Type B pancreatic cell (in vitro differentiated cells): ENCODE measurements around the gene HHATL. TPM values are rescaled to one million over a fixed set of nuclear protein-coding genes. Genes with fewer than 3 reads are reported as not detected.

Experiments
- DNase-seq: peaks from one replicate; pipeline ENCODE4 v3.0.0; 2021; ENCODE audit warnings: mixed read lengths; ENCODE audit not compliant: unreplicated experiment; ENCODE audit errors: extremely low spot score
- H3K27ac Mint-ChIP-seq: 2 replicates; pipeline ENCODE4 v1.8.0; 2021; ENCODE audit warnings: mild to moderate bottlenecking, mixed read lengths
- H3K27me3 Mint-ChIP-seq: 2 replicates; pipeline ENCODE4 v1.8.0; 2021; ENCODE audit warnings: mixed read lengths
- H3K36me3 Mint-ChIP-seq: 2 replicates; pipeline ENCODE4 v1.8.0; 2021; ENCODE audit warnings: mixed read lengths
- H3K4me1 Mint-ChIP-seq: one replicate; pipeline ENCODE4 v1.8.0; 2021; ENCODE audit warnings: mixed read lengths; ENCODE audit not compliant: unreplicated experiment
- H3K4me3 Mint-ChIP-seq: 2 replicates; pipeline ENCODE4 v1.8.0; 2021; ENCODE audit warnings: mild to moderate bottlenecking, mixed read lengths
- H3K9me3 Mint-ChIP-seq: 2 replicates; pipeline ENCODE4 v1.8.0; 2021; ENCODE audit warnings: mixed read lengths
- total RNA-seq: library from RNA; stranded (reverse); gene quantifications from 2 replicates; pipeline ENCODE4 v1.2.1, GENCODE V29; 2021; ENCODE audit warnings: low replicate concordance
- TF ChIP-seq, protein P1 (sequence below): fragments of 200-600 bp; sonication (generic); conservative IDR thresholded peaks from 2 replicates; pipeline ENCODE4 v1.5.0; 2021; ENCODE audit warnings: antibody characterized with exemption, mild to moderate bottlenecking

HHATL gene
- total RNA-seq, 1 donor from 2014 or later, result not detected

DNA sequence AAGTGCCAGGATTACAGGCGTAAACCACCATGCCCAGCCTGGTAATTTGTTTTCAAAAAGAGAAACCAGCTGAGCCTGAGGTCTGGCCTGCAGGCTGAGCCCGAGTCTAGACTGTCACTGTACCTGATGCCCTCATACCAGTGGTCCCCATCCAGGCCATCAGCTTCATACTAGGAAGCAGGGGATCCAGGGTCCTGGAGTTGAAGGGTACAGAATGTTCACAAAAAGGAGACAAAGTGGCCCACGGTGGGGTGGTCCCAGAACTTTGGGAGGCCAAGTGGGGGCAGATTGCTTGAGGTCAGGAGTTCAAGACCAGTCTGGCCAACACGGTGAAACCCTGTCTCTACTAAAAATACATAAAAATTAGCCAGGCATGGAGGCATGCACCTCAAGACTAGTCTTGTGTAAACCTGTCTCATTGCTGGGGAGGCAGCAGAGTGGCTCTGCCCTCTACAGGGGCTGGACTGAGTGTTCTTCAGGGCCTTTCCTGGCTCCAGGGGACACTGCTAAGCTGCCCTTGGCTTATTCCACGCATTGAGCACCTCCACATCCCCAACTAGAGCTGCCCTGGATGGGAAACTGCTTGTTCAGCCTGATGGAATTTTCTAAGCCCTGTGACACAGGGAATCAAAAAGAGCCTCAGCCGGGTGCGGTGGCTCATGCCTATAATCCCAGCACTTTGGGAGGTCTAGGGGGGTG, 7.9 kb upstream of the HHATL start:
- no peaks in the 10 kb centered on the region for H3K9me3 Mint-ChIP-seq
- H3K4me1 Mint-ChIP-seq, result no peaks in the 10 kb centered on the region
- peaks cover 7% of the 10 kb centered on the region for H3K27me3 Mint-ChIP-seq
- TF ChIP-seq, protein P1, sequence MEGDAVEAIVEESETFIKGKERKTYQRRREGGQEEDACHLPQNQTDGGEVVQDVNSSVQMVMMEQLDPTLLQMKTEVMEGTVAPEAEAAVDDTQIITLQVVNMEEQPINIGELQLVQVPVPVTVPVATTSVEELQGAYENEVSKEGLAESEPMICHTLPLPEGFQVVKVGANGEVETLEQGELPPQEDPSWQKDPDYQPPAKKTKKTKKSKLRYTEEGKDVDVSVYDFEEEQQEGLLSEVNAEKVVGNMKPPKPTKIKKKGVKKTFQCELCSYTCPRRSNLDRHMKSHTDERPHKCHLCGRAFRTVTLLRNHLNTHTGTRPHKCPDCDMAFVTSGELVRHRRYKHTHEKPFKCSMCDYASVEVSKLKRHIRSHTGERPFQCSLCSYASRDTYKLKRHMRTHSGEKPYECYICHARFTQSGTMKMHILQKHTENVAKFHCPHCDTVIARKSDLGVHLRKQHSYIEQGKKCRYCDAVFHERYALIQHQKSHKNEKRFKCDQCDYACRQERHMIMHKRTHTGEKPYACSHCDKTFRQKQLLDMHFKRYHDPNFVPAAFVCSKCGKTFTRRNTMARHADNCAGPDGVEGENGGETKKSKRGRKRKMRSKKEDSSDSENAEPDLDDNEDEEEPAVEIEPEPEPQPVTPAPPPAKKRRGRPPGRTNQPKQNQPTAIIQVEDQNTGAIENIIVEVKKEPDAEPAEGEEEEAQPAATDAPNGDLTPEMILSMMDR, result no peak
- DNase-seq, result no peak
- no peaks in the 10 kb centered on the region for H3K36me3 Mint-ChIP-seq
- no peak overlapping the region for H3K27ac Mint-ChIP-seq
- no peak overlapping the region for H3K4me3 Mint-ChIP-seq

- Mint-ChIP-seq H3K27me3 (peaks cover 7% of the 10 kb centered on the region), H3K9me3 (no peaks in the 10 kb centered on the region), H3K36me3 (no peaks in the 10 kb centered on the region), H3K27ac (no peak overlapping the region), H3K4me1 (no peaks in the 10 kb centered on the region), H3K4me3 (no peak overlapping the region)
- peak; percentile 42 for DNase-seq
- TF ChIP-seq, protein P1, result no peak
Measured at GRCh38 chr3:42709621-42710020, 7.0 kb upstream of the HHATL start.

- Mint-ChIP-seq H3K9me3 (no peaks in the 10 kb centered on the region), H3K27me3 (peaks cover 3% of the 10 kb centered on the region), H3K4me3 (no peak overlapping the region), H3K36me3 (no peaks in the 10 kb centered on the region), H3K4me1 (no peaks in the 10 kb centered on the region), H3K27ac (no peak overlapping the region)
- peak; percentile 61 for DNase-seq
- TF ChIP-seq, protein P1, result no peak
Measured at GRCh38 chr3:42708611-42709151, 6.1 kb upstream of the HHATL start.

DNA sequence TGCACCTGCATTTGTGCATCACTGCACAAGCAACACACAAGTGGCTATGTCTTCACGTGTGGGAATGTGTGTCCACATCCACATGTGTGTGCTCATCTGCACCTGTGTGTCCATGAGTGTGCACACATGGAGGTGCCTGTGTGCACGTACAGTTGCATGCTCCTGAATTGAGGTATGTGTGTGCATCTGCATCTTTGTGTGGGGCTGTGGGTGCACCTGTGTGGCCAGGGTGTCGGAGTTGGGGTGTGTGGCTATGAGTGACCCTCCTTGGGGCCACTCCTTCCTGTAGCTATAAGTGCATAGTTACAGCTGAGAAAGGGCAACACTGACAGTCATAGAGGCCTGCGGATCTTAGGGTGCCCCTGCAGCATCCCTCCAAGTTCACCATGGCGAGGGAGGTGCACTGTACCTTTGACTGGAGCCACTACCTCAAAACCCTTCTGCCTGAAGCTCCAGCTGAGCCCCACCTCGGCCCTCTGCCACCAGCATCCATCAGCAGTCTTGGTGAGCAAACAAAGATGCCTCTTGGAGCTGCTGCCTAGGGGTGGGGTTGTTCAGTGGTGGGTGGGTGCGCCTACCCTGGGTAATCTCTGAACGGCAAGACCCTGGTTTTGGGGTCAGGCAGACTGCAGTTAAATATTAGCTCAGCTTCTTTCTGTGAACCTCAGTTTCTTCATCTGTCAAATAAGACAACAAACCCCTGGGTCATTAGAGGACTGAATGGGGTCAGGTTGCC, 5.2 kb upstream of the HHATL start:
- DNase-seq, result no peak
- Mint-ChIP-seq H3K9me3 (no peaks in the 10 kb centered on the region), H3K27ac (no peak overlapping the region), H3K4me3 (no peak overlapping the region), H3K36me3 (no peaks in the 10 kb centered on the region), H3K27me3 (peaks cover 9% of the 10 kb centered on the region), H3K4me1 (no peaks in the 10 kb centered on the region)
- TF ChIP-seq, protein P1, result no peak

DNA sequence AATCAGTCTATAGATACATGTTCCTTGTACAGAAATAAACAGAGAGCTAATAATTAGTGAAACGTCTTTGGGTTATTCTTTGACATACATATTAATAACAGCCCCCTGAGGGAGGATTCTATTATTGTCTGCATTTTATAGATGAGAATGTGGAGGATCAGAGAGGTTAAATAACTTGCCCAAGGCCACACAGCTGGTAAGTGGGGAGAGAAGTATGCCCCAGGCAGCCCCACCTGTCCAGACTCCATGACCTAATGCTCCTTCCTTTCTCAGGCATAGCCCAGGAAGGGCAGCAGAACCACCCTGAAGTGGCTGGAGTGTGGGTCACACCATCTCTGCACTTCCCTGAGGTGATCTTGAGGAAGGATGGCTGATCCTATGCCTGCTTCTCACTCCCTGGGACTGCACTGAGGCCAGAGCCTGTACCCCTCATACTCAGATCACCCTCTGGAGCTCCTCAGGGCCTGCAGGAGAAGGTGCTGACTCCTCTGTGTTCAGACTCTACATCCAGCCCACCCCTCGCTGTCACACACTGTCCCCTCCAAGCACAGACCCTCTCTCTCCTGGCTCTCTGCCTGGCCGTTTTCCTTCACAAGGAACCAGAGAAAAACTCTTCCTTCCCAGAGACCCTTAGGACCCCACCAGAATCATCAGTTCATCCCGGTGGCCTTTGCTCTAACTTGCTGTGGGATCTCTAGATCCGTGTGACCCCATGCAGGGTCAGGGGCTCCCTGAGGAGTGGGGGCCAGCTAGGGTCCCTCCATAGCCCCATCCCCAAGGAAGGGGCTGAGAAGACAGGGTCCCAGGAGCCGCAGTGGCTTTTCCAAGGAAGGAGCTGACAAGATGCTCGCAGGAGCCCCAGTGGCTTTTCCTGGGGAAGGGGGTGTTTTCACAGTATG, 4.4 kb upstream of the HHATL start:
- H3K9me3 Mint-ChIP-seq, result no peaks in the 10 kb centered on the region
- peaks cover 9% of the 10 kb centered on the region for H3K27me3 Mint-ChIP-seq
- H3K27ac Mint-ChIP-seq, result no peak overlapping the region
- H3K4me1 Mint-ChIP-seq, result no peaks in the 10 kb centered on the region
- no peaks in the 10 kb centered on the region for H3K36me3 Mint-ChIP-seq
- TF ChIP-seq, protein P1, result no peak
- no peak overlapping the region for H3K4me3 Mint-ChIP-seq
- peak; percentile 62 for DNase-seq
